Heart right ventricle (tissue), 16 donors: ENCODE results near the gene MLIP. TPM values are rescaled to one million over a fixed set of nuclear protein-coding genes. Genes with fewer than 3 reads are reported as not detected.

Source experiments
- ATAC-seq, 8 donors: fragments of 200-7000 bp; cut with Tn5 transposase; one replicate each; pipeline ENCODE4 v1.9.1; 2020; ENCODE audit warnings: mild to moderate bottlenecking in 8 of 8, moderate library complexity in 8 of 8, moderate number of reproducible peaks in 1 of 8
- DNase-seq, 2 donors: peaks; one replicate each; pipeline ENCODE4 v3.0.0-alpha.2; 2020
- H3K27ac ChIP-seq, 10 donors: fragments of 200-600 bp; sonication (generic) in 2 of 10; one replicate each; pipeline versions ENCODE4 v1.5.0 to v1.8.0; 2020 to 2022; ENCODE audit warnings: mild to moderate bottlenecking in 3 of 10
- H3K27me3 ChIP-seq, 7 donors: fragments of 200-600 bp; one replicate each; pipeline ENCODE4 v1.8.0; 2021 to 2022; ENCODE audit warnings: mild to moderate bottlenecking in 2 of 7
- H3K36me3 ChIP-seq, 9 donors: fragments of 200-600 bp; sonication (generic) in 1 of 9; one replicate each; pipeline versions ENCODE4 v1.5.0 to v1.8.0; 2020 to 2022; ENCODE audit warnings: mild to moderate bottlenecking in 2 of 9
- H3K4me1 ChIP-seq, 9 donors: fragments of 200-600 bp; sonication (generic) in 1 of 9; one replicate each; pipeline versions ENCODE4 v1.5.0 to v1.8.0; 2020 to 2022; ENCODE audit warnings: mild to moderate bottlenecking in 4 of 9
- H3K4me3 ChIP-seq, 10 donors: fragments of 200-600 bp; sonication (generic) in 2 of 10; one replicate each; pipeline versions ENCODE4 v1.5.0 to v1.8.0; 2020 to 2022; ENCODE audit warnings: mild to moderate bottlenecking in 7 of 10, moderate library complexity in 2 of 10
- H3K9me3 ChIP-seq, 11 donors: fragments of 200-600 bp in 10 of 11; sonication (generic) in 2 of 11; one replicate each; pipeline versions ENCODE4 v1.5.0 to v1.8.0; 2013 to 2022; ENCODE audit warnings: mild to moderate bottlenecking in 2 of 11, control low read depth in 1 of 11, moderate library complexity in 1 of 11
- WGBS, 2 donors: extraction: QIAGEN DNeasy Blood & Tissue Kit; methylation state at CpG; one replicate each; pipeline ENCODE4 v1.1.7; 2013; ENCODE audit warnings: inconsistent platforms in 1 of 2; 5-methylcytosine and 5-hydroxymethylcytosine counted together
- intact Hi-C, 10 donors: fragments of 100-400 bp; cut with DNase I; formaldehyde crosslinking; loops; one replicate each; pipeline versions ENCODE4 v1.11.1 to v1.14.2; 2022
- polyA plus RNA-seq, 2 donors: library from polyadenylated mRNA; stranded (reverse); fragments of 200-250 nt; gene quantifications; one replicate each; pipeline ENCODE4 v1.2.3, GENCODE V29; 2013
- total RNA-seq, 10 donors: library from RNA; stranded (reverse); fragmentation: NEBNext Ultra II Directional in 3 of 10; extraction: Animal tissue kit (Norgen Biotek cat#: 25700) in 3 of 10; gene quantifications; one replicate each; pipeline versions ENCODE4 v1.2.1 to v1.2.4, GENCODE V29; 2021 to 2023
- TF ChIP-seq, protein P1 (sequence below), 9 donors: fragments of 200-600 bp; sonication (generic) in 2 of 9; IDR thresholded peaks; one replicate each; pipeline versions ENCODE4 v1.5.0 to v1.8.0; 2021 to 2022; ENCODE audit warnings: antibody characterized with exemption in 9 of 9, mild to moderate bottlenecking in 5 of 9, moderate library complexity in 1 of 9
- donor health status: Arrhythmogenic right ventricular cardiomyopathy.
- donor health status: ischemic (EF 13 %, LVEDD 7.1; RV severe dilation, severe dysfunction).
- donor health status: healthy with polysubstance abuse.
- donor health status: DM: no; HTN: yes; CAD: no.
- donor health status: DM: no; HTN: no; CAD: no.
- donor health status: ischemic (EF 25% LVEDD 6.9; RV normal size, moderate dysfunction).
- donor health status: ischemic (EF 25% LVEDD 5.7; RV mildly dilated, moderate dysfunction).
- donor health status: healthy.
- donor health status: DM: yes; HTN: yes; CAD: no.
- donor health status: Ischemic cardiomyopathy.
- donor health status: ischemic (EF 35%, LVEDD 5.7; RV mildly dilated, moderate dysfunction).
- donor health status: nonischemic (EF 11% LVEDD 7.7; RV severe dilation, severe dysfunction).
- donor health status: DM: yes; HTN: yes; CAD: no.
- donor health status: PGD.
- donor health status: ischemic (EF 29% LVEDD 5.4; RV normal size, mild dysfunction).
- donor health status: nonischemic (EF 23%, LVEDD 6.1; RV moderate dilation, normal function).

Gene MLIP
- total and polyA plus RNA-seq, 12 donors = 102 to 486 (median 394) TPM

DNA sequence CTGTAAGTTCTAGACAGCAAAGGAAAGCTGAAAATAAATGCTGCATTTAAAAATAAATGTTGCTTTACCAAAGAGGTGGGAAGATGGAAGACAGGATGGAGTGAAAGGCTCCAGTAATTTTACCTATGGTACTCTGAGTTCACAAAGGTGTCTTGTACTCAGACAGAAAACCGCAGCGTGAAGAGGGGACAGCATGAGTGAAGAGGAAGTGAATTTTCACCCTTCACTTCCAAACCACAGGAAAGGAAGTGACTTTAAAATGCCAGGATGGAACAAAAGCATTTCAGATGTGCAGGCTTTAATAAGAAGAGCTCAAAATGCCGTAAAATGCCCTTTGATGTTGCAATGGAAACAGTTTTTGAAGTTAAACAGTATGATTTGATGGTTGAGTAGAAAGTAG, 105.8 kb downstream of the MLIP start:
- Histone ChIP-seq H3K9me3 (no peaks in the 10 kb centered on the region), H3K27me3 (no peaks in the 10 kb centered on the region), H3K36me3 (no peaks in the 10 kb centered on the region), H3K4me1 (peaks cover 0 to 3% (median 0%) of the 10 kb centered on the region in 9 donors), H3K27ac (no peak overlapping the region), H3K4me3 (no peak overlapping the region)
- TF ChIP-seq, protein P1, sequence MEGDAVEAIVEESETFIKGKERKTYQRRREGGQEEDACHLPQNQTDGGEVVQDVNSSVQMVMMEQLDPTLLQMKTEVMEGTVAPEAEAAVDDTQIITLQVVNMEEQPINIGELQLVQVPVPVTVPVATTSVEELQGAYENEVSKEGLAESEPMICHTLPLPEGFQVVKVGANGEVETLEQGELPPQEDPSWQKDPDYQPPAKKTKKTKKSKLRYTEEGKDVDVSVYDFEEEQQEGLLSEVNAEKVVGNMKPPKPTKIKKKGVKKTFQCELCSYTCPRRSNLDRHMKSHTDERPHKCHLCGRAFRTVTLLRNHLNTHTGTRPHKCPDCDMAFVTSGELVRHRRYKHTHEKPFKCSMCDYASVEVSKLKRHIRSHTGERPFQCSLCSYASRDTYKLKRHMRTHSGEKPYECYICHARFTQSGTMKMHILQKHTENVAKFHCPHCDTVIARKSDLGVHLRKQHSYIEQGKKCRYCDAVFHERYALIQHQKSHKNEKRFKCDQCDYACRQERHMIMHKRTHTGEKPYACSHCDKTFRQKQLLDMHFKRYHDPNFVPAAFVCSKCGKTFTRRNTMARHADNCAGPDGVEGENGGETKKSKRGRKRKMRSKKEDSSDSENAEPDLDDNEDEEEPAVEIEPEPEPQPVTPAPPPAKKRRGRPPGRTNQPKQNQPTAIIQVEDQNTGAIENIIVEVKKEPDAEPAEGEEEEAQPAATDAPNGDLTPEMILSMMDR (IDR thresholded peaks at IDR 0.05) = no peak
- no peak for DNase-seq
- 38 to 43% methylated on average over 3 of the region's 3 CpGs for WGBS, 2 donors
- ATAC-seq = no peak
- intact Hi-C loops = no loop called here

DNA sequence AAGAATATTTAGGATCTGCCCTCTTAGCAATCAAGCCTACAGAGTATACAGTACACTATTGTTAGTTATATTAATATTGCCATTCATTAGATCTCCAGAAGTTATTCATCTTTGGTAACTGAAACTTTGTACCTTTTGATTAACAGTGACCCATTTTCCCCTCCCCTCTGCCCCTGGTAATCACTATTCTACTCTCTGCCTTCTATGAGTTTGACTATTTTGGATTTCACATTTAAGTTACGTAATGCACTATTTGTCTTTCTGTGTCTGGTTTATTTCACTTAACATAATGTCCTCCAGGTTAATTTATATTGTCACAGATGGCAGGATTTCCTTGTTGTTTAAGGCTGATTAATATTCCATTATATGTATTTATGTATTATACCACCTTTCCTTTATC, 111.0 kb downstream of the MLIP start:
- Histone ChIP-seq H3K4me3 (no peak overlapping the region), H3K4me1 (no peaks in the 10 kb centered on the region), H3K9me3 (peaks cover 0 to 14% (median 4%) of the 10 kb centered on the region in 11 donors), H3K36me3 (no peaks in the 10 kb centered on the region), H3K27me3 (no peaks in the 10 kb centered on the region), H3K27ac (no peak overlapping the region)
- TF ChIP-seq, protein P1 (IDR thresholded peaks at IDR 0.05) = no peak
- ATAC-seq (no peak), DNase-seq (no peak)
- intact Hi-C loops = no loop called here
- 87 to 94% methylated on average over 1 of the region's 1 CpG for WGBS, 2 donors

DNA sequence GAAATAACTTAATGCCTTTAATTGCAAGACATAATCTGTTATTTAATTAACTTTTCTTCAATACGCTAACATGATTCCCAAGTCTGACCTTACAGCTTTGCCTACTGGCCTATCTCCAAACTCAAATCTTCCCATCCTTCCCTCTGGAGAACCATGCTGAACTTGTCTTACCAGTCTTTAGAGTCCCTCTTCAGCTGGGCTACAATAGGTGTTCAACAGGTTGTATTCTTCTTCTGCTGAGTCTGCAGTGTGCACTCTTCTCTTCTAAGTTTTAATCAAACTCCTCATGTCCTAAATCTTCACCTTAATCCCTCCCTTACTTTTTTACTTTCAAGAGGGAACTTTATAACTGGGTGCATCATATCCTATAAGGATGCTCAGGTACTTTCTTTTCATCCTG, 121.5 kb downstream of the MLIP start:
- Histone ChIP-seq H3K27ac (no peak overlapping the region), H3K4me3 (no peak overlapping the region), H3K9me3 (no peaks in the 10 kb centered on the region), H3K36me3 (peaks cover 0 to 19% (median 0%) of the 10 kb centered on the region in 9 donors), H3K4me1 (peaks cover 0 to 23% (median 20%) of the 10 kb centered on the region in 9 donors), H3K27me3 (no peaks in the 10 kb centered on the region)
- 92 to 97% methylated on average over 1 of the region's 1 CpG for WGBS, 2 donors
- ATAC-seq (no peak), DNase-seq (no peak)
- TF ChIP-seq, protein P1 (IDR thresholded peaks at IDR 0.05) = no peak
- intact Hi-C loops = no loop called here

DNA sequence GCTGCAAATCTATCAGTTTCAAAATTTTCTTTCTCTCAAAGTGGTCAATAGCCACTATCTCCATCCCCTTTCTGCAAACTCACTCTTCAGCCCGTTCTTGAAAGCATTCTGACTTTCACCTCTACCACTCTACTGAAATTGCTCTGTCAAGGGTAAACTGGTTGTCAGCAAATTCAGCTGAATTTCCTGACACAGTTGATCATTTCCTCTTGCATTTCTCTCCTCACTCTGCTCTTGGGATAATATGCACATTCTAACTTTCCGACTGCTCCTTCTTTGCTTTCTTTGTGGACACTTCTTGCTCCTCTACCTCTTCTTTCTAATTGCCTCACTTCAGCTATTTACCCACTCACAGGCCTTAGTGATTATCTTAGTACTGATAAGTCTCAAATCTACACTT, 123.3 kb downstream of the MLIP start:
- Histone ChIP-seq H3K36me3 (peaks cover 0 to 19% (median 0%) of the 10 kb centered on the region in 9 donors), H3K4me3 (no peak overlapping the region), H3K27ac (peak overlapping the region in 1 of 10 donors; percentile 30), H3K4me1 (peaks cover 3 to 40% (median 21%) of the 10 kb centered on the region in 9 donors), H3K27me3 (no peaks in the 10 kb centered on the region), H3K9me3 (no peaks in the 10 kb centered on the region)
- 10 to 19% methylated on average over 2 of the region's 2 CpGs for WGBS, 2 donors
- ATAC-seq = no peak
- no peak for DNase-seq
- TF ChIP-seq, protein P1 (IDR thresholded peaks at IDR 0.05) = no peak
- intact Hi-C loops = no loop called here
